ELR (cell line): ENCODE measurements around the gene ZIC5.

Experiments used
- DNase-seq: peaks from one replicate; pipeline ENCODE4 v3.0.0-alpha.2; 2015; ENCODE audit warnings: low read depth

Gene ZIC5

GRCh38 chr13:99975626-99976025 is 4.1 kb upstream of the ZIC5 start:
- DNase-seq, result no peak

- no peak for DNase-seq
Measured at GRCh38 chr13:99974939-99975561, 3.5 kb upstream of the ZIC5 start.

GRCh38 chr13:99974296-99974938 is 2.9 kb upstream of the ZIC5 start:
- DNase-seq, result no peak

GRCh38 chr13:99973808-99974185 is 2.2 kb upstream of the ZIC5 start:
- DNase-seq, result no peak

- no peak for DNase-seq
Measured at GRCh38 chr13:99973163-99973807, 1.7 kb upstream of the ZIC5 start.

- DNase-seq, result no peak
Measured at GRCh38 chr13:99972190-99972731, 694 bp upstream of the ZIC5 start.

GRCh38 chr13:99970651-99971575 is 654 bp downstream of the ZIC5 start:
- DNase-seq, result no peak

GRCh38 chr13:99969919-99970650 is 1.5 kb downstream of the ZIC5 start:
- peak; percentile 24 for DNase-seq

GRCh38 chr13:99969453-99969918 is 2.1 kb downstream of the ZIC5 start:
- no peak for DNase-seq

GRCh38 chr13:99968521-99969452 is 2.8 kb downstream of the ZIC5 start:
- no peak for DNase-seq

GRCh38 chr13:99967869-99968520 is 3.6 kb downstream of the ZIC5 start:
- no peak for DNase-seq

GRCh38 chr13:99967498-99967868 is 4.1 kb downstream of the ZIC5 start:
- no peak for DNase-seq

- no peak for DNase-seq
Measured at GRCh38 chr13:99966064-99966805, 5.3 kb downstream of the ZIC5 start.

GRCh38 chr13:99965329-99966000 is 6.1 kb downstream of the ZIC5 start:
- no peak for DNase-seq

GRCh38 chr13:99963816-99964339 is 7.7 kb downstream of the ZIC5 start:
- no peak for DNase-seq

- DNase-seq, result no peak
Measured at GRCh38 chr13:99962242-99962641, 9.3 kb downstream of the ZIC5 start.

- no peak for DNase-seq
Measured at GRCh38 chr13:99961636-99962035, 9.9 kb downstream of the ZIC5 start.

- DNase-seq, result no peak
Measured at GRCh38 chr13:99960663-99961311, 10.8 kb downstream of the ZIC5 start.
